Nephron progenitor cell (in vitro differentiated cells): ENCODE results near the gene NUP35.

Experiments
- DNase-seq: peaks from one replicate; pipeline ENCODE4 v3.0.0; 2021
- H3K27ac Mint-ChIP-seq: 2 replicates; pipeline ENCODE4 v1.8.0; 2021; ENCODE audit warnings: mild to moderate bottlenecking, moderate library complexity, mixed read lengths
- H3K27me3 Mint-ChIP-seq: 2 replicates; pipeline ENCODE4 v1.8.0; 2021; ENCODE audit warnings: mild to moderate bottlenecking, low read depth, mixed read lengths; ENCODE audit not compliant: poor library complexity
- H3K36me3 Mint-ChIP-seq: 2 replicates; pipeline ENCODE4 v1.8.0; 2021; ENCODE audit warnings: low read depth, mixed read lengths
- H3K4me1 Mint-ChIP-seq: 2 replicates; pipeline ENCODE4 v1.8.0; 2021; ENCODE audit warnings: mixed read lengths
- H3K4me3 Mint-ChIP-seq: 2 replicates; pipeline ENCODE4 v1.8.0; 2021; ENCODE audit warnings: mild to moderate bottlenecking, moderate library complexity, mixed read lengths
- H3K9me3 Mint-ChIP-seq: 2 replicates; pipeline ENCODE4 v1.8.0; 2021; ENCODE audit warnings: mild to moderate bottlenecking, moderate library complexity, mixed read lengths
- TF ChIP-seq, protein P1 (sequence below): fragments of 200-600 bp; sonication (generic); IDR thresholded peaks from 2 replicates; pipeline ENCODE4 v1.5.0; 2021; ENCODE audit warnings: antibody characterized with exemption

NUP35 gene

DNA sequence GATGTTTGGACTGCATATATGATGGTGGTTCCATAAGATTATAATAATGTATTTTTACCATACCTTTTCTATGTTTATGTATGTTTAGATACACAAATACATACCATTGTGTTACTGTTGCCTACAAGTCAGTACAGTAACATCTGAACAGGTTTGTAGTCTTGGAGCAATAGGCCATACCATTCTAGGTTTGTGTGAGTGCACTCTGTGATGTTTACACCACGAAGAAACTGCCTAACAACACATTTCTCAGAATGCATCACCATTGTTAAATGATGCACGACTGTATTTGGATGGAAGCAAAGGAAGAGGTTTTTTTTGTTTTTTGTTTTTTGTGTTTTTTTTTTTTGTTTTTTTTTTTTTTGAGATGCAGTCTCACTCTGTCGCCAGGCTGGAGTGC lies 36.2 kb upstream of the NUP35 start:
- H3K36me3 Mint-ChIP-seq, result peaks cover 8% of the 10 kb centered on the region
- no peaks in the 10 kb centered on the region for H3K4me1 Mint-ChIP-seq
- TF ChIP-seq, protein P1, sequence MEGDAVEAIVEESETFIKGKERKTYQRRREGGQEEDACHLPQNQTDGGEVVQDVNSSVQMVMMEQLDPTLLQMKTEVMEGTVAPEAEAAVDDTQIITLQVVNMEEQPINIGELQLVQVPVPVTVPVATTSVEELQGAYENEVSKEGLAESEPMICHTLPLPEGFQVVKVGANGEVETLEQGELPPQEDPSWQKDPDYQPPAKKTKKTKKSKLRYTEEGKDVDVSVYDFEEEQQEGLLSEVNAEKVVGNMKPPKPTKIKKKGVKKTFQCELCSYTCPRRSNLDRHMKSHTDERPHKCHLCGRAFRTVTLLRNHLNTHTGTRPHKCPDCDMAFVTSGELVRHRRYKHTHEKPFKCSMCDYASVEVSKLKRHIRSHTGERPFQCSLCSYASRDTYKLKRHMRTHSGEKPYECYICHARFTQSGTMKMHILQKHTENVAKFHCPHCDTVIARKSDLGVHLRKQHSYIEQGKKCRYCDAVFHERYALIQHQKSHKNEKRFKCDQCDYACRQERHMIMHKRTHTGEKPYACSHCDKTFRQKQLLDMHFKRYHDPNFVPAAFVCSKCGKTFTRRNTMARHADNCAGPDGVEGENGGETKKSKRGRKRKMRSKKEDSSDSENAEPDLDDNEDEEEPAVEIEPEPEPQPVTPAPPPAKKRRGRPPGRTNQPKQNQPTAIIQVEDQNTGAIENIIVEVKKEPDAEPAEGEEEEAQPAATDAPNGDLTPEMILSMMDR, result no peak
- DNase-seq, result no peak
- H3K27ac Mint-ChIP-seq, result no peak overlapping the region
- no peaks in the 10 kb centered on the region for H3K9me3 Mint-ChIP-seq
- no peak overlapping the region for H3K4me3 Mint-ChIP-seq
- H3K27me3 Mint-ChIP-seq, result peaks cover under 1% of the 10 kb centered on the region

GRCh38 chr2:183089192-183089851 lies 34.9 kb upstream of the NUP35 start:
- DNase-seq, result no peak
- Mint-ChIP-seq H3K36me3 (peaks cover 8% of the 10 kb centered on the region), H3K27me3 (peaks cover 3% of the 10 kb centered on the region)

GRCh38 chr2:183091318-183091953 lies 32.8 kb upstream of the NUP35 start:
- no peak for DNase-seq
- TF ChIP-seq, protein P1, result no peak
- Mint-ChIP-seq H3K27ac (no peak overlapping the region), H3K27me3 (peaks cover 3% of the 10 kb centered on the region), H3K4me1 (no peaks in the 10 kb centered on the region), H3K4me3 (no peak overlapping the region), H3K9me3 (no peaks in the 10 kb centered on the region), H3K36me3 (peaks cover 8% of the 10 kb centered on the region)

More at GRCh38 chr2:183089192-183089851, 34.9 kb upstream of the NUP35 start:
- H3K27ac Mint-ChIP-seq, result no peak overlapping the region
- H3K4me3 Mint-ChIP-seq, result no peak overlapping the region
- H3K9me3 Mint-ChIP-seq, result no peaks in the 10 kb centered on the region
- no peaks in the 10 kb centered on the region for H3K4me1 Mint-ChIP-seq
- TF ChIP-seq, protein P1, result no peak

GRCh38 chr2:183091954-183092345 lies 32.3 kb upstream of the NUP35 start:
- no peaks in the 10 kb centered on the region for H3K9me3 Mint-ChIP-seq
- no peak for DNase-seq
- no peak overlapping the region for H3K4me3 Mint-ChIP-seq
- no peak overlapping the region for H3K27ac Mint-ChIP-seq
- H3K27me3 Mint-ChIP-seq, result peaks cover 3% of the 10 kb centered on the region
- H3K36me3 Mint-ChIP-seq, result peaks cover 8% of the 10 kb centered on the region
- H3K4me1 Mint-ChIP-seq, result no peaks in the 10 kb centered on the region
- TF ChIP-seq, protein P1, result no peak

GRCh38 chr2:183093857-183094657 lies 30.2 kb upstream of the NUP35 start:
- Mint-ChIP-seq H3K9me3 (no peaks in the 10 kb centered on the region), H3K27ac (no peak overlapping the region), H3K36me3 (peaks cover 8% of the 10 kb centered on the region), H3K4me1 (no peaks in the 10 kb centered on the region), H3K4me3 (no peak overlapping the region), H3K27me3 (peaks cover 3% of the 10 kb centered on the region)
- DNase-seq, result no peak
- TF ChIP-seq, protein P1, result no peak
